Glomerular endothelial cell (primary cell): ENCODE measurements around the gene COX7A2L. TPM values are rescaled to one million over a fixed set of nuclear protein-coding genes. Genes with fewer than 3 reads are reported as not detected.

Experiments
- DNase-seq: peaks from one replicate; pipeline ENCODE4 v3.0.0-alpha.2; 2011; ENCODE audit warnings: low read depth, low spot score; ENCODE audit errors: extremely low read depth
- total RNA-seq: library from RNA; depleted of rRNA; stranded (reverse); fragments of >200 nt; gene quantifications from 2 replicates; pipeline ENCODE4 v1.2.3, GENCODE V29; 2015

Gene COX7A2L
- total RNA-seq, 1 donor from 2014 or later = 147 TPM

- no peak for DNase-seq
Observed at GRCh38 chr2:42321452-42322064, 39.5 kb downstream of the COX7A2L start.

- DNase-seq = no peak
Observed at GRCh38 chr2:42319265-42319664, 41.8 kb downstream of the COX7A2L start.

- no peak for DNase-seq
Observed at GRCh38 chr2:42317945-42318344, 43.1 kb downstream of the COX7A2L start.

- no peak for DNase-seq
Observed at GRCh38 chr2:42317486-42317885, 43.5 kb downstream of the COX7A2L start.

GRCh38 chr2:42316910-42317309, 44.1 kb downstream of the COX7A2L start:
- DNase-seq = no peak

GRCh38 chr2:42315844-42316470, 45.1 kb downstream of the COX7A2L start:
- no peak for DNase-seq

- no peak for DNase-seq
Observed at GRCh38 chr2:42314892-42315468, 46.0 kb downstream of the COX7A2L start.

GRCh38 chr2:42312106-42312505, 48.9 kb downstream of the COX7A2L start:
- no peak for DNase-seq

GRCh38 chr2:42310007-42310515, 51.0 kb downstream of the COX7A2L start:
- DNase-seq = no peak

GRCh38 chr2:42309366-42309765, 51.7 kb downstream of the COX7A2L start:
- DNase-seq = no peak

GRCh38 chr2:42307180-42307579, 53.8 kb downstream of the COX7A2L start:
- DNase-seq = no peak

- no peak for DNase-seq
Observed at GRCh38 chr2:42304059-42304713, 56.8 kb downstream of the COX7A2L start.

GRCh38 chr2:42303252-42303651, 57.8 kb downstream of the COX7A2L start:
- DNase-seq = no peak

- no peak for DNase-seq
Observed at GRCh38 chr2:42300527-42300926, 60.5 kb downstream of the COX7A2L start.

Other genes with a start within 250 kb of the COX7A2L start
- 20.4 and 30.3 TPM in 2 replicates for gene EML4, start 191.9 kb downstream of the COX7A2L start, total RNA-seq
- 0.06 TPM in 1 of 2 replicates, not detected in the other for gene KCNG3, start 132.8 kb upstream of the COX7A2L start, total RNA-seq
- 29.0 and 37.2 TPM in 2 replicates for gene MTA3, start 207.4 kb upstream of the COX7A2L start, total RNA-seq